KMS-11 (cell line): ENCODE results near the gene TIAM1.

Experiments used
- H2AFZ ChIP-seq: fragments of 200-600 bp; sonication (generic); 2 replicates; pipeline ENCODE4 v1.6.1; 2016; ENCODE audit warnings: antibody characterized with exemption, mixed run types, low read depth
- H3K27ac ChIP-seq: fragments of 200-600 bp; sonication (generic); 2 replicates; pipeline ENCODE4 v1.6.1; 2016; ENCODE audit warnings: mild to moderate bottlenecking, mixed run types
- H3K27me3 ChIP-seq: fragments of 200-600 bp; sonication (generic); 2 replicates; pipeline ENCODE4 v1.6.1; 2017; ENCODE audit warnings: mild to moderate bottlenecking, low read depth, mixed run types, moderate library complexity; ENCODE audit not compliant: insufficient read depth
- H3K36me3 ChIP-seq: fragments of 200-600 bp; sonication (generic); 2 replicates; pipeline ENCODE4 v1.6.1; 2017; ENCODE audit warnings: mild to moderate bottlenecking, mixed run types; ENCODE audit not compliant: insufficient read depth
- H3K4me1 ChIP-seq: fragments of 200-600 bp; sonication (generic); 2 replicates; pipeline ENCODE4 v1.6.1; 2016; ENCODE audit warnings: mild to moderate bottlenecking, low read depth, mixed run types; ENCODE audit not compliant: poor library complexity, severe bottlenecking
- H3K4me2 ChIP-seq: fragments of 200-600 bp; sonication (generic); 2 replicates; pipeline ENCODE4 v1.7.0; 2016; ENCODE audit warnings: mild to moderate bottlenecking, mixed run types
- H3K4me3 ChIP-seq: fragments of 200-600 bp; sonication (generic); IDR thresholded peaks from 2 replicates; pipeline ENCODE4 v1.6.1; 2017; ENCODE audit warnings: low read depth, low read length, mixed read lengths; ENCODE audit not compliant: insufficient read depth
- H3K79me2 ChIP-seq: fragments of 200-600 bp; sonication (generic); 2 replicates; pipeline ENCODE4 v1.6.1; 2016; ENCODE audit warnings: low read depth, mixed run types; ENCODE audit not compliant: insufficient read depth
- H3K9ac ChIP-seq: fragments of 200-600 bp; sonication (generic); 2 replicates; pipeline ENCODE4 v1.6.1; 2016; ENCODE audit warnings: mild to moderate bottlenecking, mixed run types
- H4K20me1 ChIP-seq: fragments of 200-600 bp; sonication (generic); 2 replicates; pipeline ENCODE4 v1.6.1; 2016; ENCODE audit warnings: mild to moderate bottlenecking, mixed run types; ENCODE audit not compliant: insufficient read depth
- CTCF ChIP-seq: fragments of 200-600 bp; sonication (generic); conservative IDR thresholded peaks from 2 replicates; pipeline ENCODE4 v1.6.1; 2017; ENCODE audit warnings: low read depth, mild to moderate bottlenecking, antibody characterized with exemption, low read length, moderate library complexity, mixed read lengths

The TIAM1 gene

GRCh38 chr21:31316488-31317169, 27.4 kb downstream of the TIAM1 start:
- no peak overlapping the region for H3K4me3 ChIP-seq
- no peaks in the 10 kb centered on the region for H3K79me2 ChIP-seq
- TF ChIP-seq CTCF: no peak
- no peak overlapping the region for H3K4me2 ChIP-seq
- H3K27me3 ChIP-seq: no peaks in the 10 kb centered on the region
- H3K9ac ChIP-seq: no peak overlapping the region
- no peaks in the 10 kb centered on the region for H3K36me3 ChIP-seq
- H3K27ac ChIP-seq: no peak overlapping the region
- H2AFZ ChIP-seq: no peak overlapping the region
- H4K20me1 ChIP-seq: no peaks in the 10 kb centered on the region
- H3K4me1 ChIP-seq: no peaks in the 10 kb centered on the region

GRCh38 chr21:31316072-31316471, 28.0 kb downstream of the TIAM1 start:
- Histone ChIP-seq H3K79me2 (no peaks in the 10 kb centered on the region), H3K9ac (no peak overlapping the region), H3K27me3 (no peaks in the 10 kb centered on the region), H3K4me3 (no peak overlapping the region), H2AFZ (no peak overlapping the region), H3K36me3 (no peaks in the 10 kb centered on the region), H3K27ac (no peak overlapping the region), H3K4me1 (no peaks in the 10 kb centered on the region), H4K20me1 (no peaks in the 10 kb centered on the region), H3K4me2 (no peak overlapping the region)
- TF ChIP-seq CTCF: no peak

GRCh38 chr21:31310750-31311149, 33.3 kb downstream of the TIAM1 start:
- no peaks in the 10 kb centered on the region for H3K27me3 ChIP-seq
- H3K4me2 ChIP-seq: no peak overlapping the region
- H3K27ac ChIP-seq: no peak overlapping the region
- H2AFZ ChIP-seq: no peak overlapping the region
- no peak for TF ChIP-seq CTCF
- no peaks in the 10 kb centered on the region for H3K4me1 ChIP-seq
- no peaks in the 10 kb centered on the region for H3K36me3 ChIP-seq
- H3K4me3 ChIP-seq: no peak overlapping the region
- H4K20me1 ChIP-seq: no peaks in the 10 kb centered on the region
- no peaks in the 10 kb centered on the region for H3K79me2 ChIP-seq
- H3K9ac ChIP-seq: no peak overlapping the region

GRCh38 chr21:31308584-31308983, 35.5 kb downstream of the TIAM1 start:
- no peak for TF ChIP-seq CTCF
- no peaks in the 10 kb centered on the region for H3K4me1 ChIP-seq
- H3K4me2 ChIP-seq: no peak overlapping the region
- no peaks in the 10 kb centered on the region for H3K36me3 ChIP-seq
- H3K9ac ChIP-seq: no peak overlapping the region
- H3K4me3 ChIP-seq: no peak overlapping the region
- H4K20me1 ChIP-seq: no peaks in the 10 kb centered on the region
- H3K27me3 ChIP-seq: no peaks in the 10 kb centered on the region
- H3K79me2 ChIP-seq: no peaks in the 10 kb centered on the region
- H3K27ac ChIP-seq: no peak overlapping the region
- H2AFZ ChIP-seq: no peak overlapping the region
